K562 (cell line): ENCODE data around the gene HMOX1. TPM values are rescaled to one million over a fixed set of nuclear protein-coding genes. Genes with fewer than 3 reads are reported as not detected.

Experiments used
- microRNA-seq: library from miRNA; unstranded; fragments of <30 nt; microRNA quantifications from one replicate; pipeline ENCODE4, GENCODE V29; 2018; ENCODE audit warnings: borderline microRNAs expressed
- polyA plus RNA-seq, 8 experiments: library from polyadenylated mRNA; depleted of rRNA in 4 of 8; stranded (reverse) in 5 of 8; unstranded in 3 of 8; fragments of >200 nt; fragmentation: Nextera tagmentation in 2 of 8; fragmentation: Illumina TruSeq in 1 of 8; extraction: Ambion mirVana in 2 of 8; extraction: Trizol in 1 of 8; gene quantifications; 2 replicates each; pipeline versions ENCODE4 v1.2.1 to v1.2.3, GENCODE V29; 2011 to 2014; ENCODE audit warnings: inconsistent platforms in 1 of 8, missing spikeins in 1 of 8
- small RNA-seq: library from RNA; depleted of rRNA; stranded (forward); fragments of <200 nt; gene quantifications from one replicate; pipeline ENCODE3, GENCODE V24; 2014
- total RNA-seq, 7 experiments: library from RNA; depleted of rRNA in 6 of 7; stranded (reverse); fragments of >200 nt in 6 of 7; fragmentation: Illumina TruSeq in 2 of 7; extraction: Trizol in 2 of 7; gene quantifications; 2 replicates each; pipeline versions ENCODE4 v1.2.1 to v1.2.3, GENCODE V29; 2011 to 2021; ENCODE audit warnings: low replicate concordance in 1 of 7

HMOX1 gene
- total and polyA plus RNA-seq, 9 of the 15 experiments (the other 6 are each of a cell fraction or from before 2014, with no cell fraction given), result not detected

Small RNAs within 50 kb of the gene (microRNA-seq; reads per million reads assigned to microRNA genes)
- gene MIR3909 (4.5 reads per million, percentile 44 among the genes with 10 or more reads in this experiment), gene MIR6069 (not detected)

Small RNAs within 50 kb of the gene (small RNA-seq; reads per million reads assigned to genes)
- gene MIR3909 (5.0 reads per million, percentile 92 among the genes with 10 or more reads in this experiment), gene MIR6069 (not detected)

Other genes starting within 250 kb of the HMOX1 start
- 9.9 and 10.0 TPM in 2 replicates for gene HMGXB4, start 123.6 kb upstream of the HMOX1 start, total RNA-seq (2014; rRNA removed)
- 19.0 and 21.9 TPM in 2 replicates for gene HMGXB4, start 123.6 kb upstream of the HMOX1 start, total RNA-seq (2014; rRNA removed; fragmentation: Illumina TruSeq; extraction: Trizol)
- gene HMGXB4, start 123.6 kb upstream of the HMOX1 start, total RNA-seq (2015; rRNA removed; fragmentation: Illumina TruSeq; extraction: Trizol), result 17.5 and 20.8 TPM in 2 replicates
- gene HMGXB4, start 123.6 kb upstream of the HMOX1 start, total RNA-seq (2021), result 18.0 and 18.4 TPM in 2 replicates
- 24.8 and 25.3 TPM in 2 replicates for gene HMGXB4, start 123.6 kb upstream of the HMOX1 start, polyA plus RNA-seq (2011; rRNA removed)
- 23.7 and 26.6 TPM in 2 replicates for gene HMGXB4, start 123.6 kb upstream of the HMOX1 start, polyA plus RNA-seq (2014; fragmentation: Illumina TruSeq; extraction: Trizol)
- 10 to 100 TPM; 27.7 to 31.4 TPM for gene HMGXB4, start 123.6 kb upstream of the HMOX1 start, polyA plus RNA-seq (2014; fragmentation: Nextera tagmentation; extraction: Ambion mirVana)
- gene HMGXB4, start 123.6 kb upstream of the HMOX1 start, polyA plus RNA-seq (2014; rRNA removed), result 19.2 and 25.0 TPM in 2 replicates
- 12.0 and 14.8 TPM in 2 replicates for gene TOM1, start 81.2 kb upstream of the HMOX1 start, total RNA-seq (2014; rRNA removed)
- gene TOM1, start 81.2 kb upstream of the HMOX1 start, total RNA-seq (2014; rRNA removed; fragmentation: Illumina TruSeq; extraction: Trizol), result 5.9 and 6.3 TPM in 2 replicates
- gene TOM1, start 81.2 kb upstream of the HMOX1 start, total RNA-seq (2015; rRNA removed; fragmentation: Illumina TruSeq; extraction: Trizol), result 9.9 and 10.3 TPM in 2 replicates
- gene TOM1, start 81.2 kb upstream of the HMOX1 start, total RNA-seq (2021), result 12.6 and 13.7 TPM in 2 replicates
- 18.2 and 24.5 TPM in 2 replicates for gene TOM1, start 81.2 kb upstream of the HMOX1 start, polyA plus RNA-seq (2011; rRNA removed)
- 17.9 and 20.6 TPM in 2 replicates for gene TOM1, start 81.2 kb upstream of the HMOX1 start, polyA plus RNA-seq (2014; fragmentation: Illumina TruSeq; extraction: Trizol)
- 1 to 10 TPM in 1 of 2 experiments, under 1 TPM in 1; 0.64 to 1.2 TPM for gene TOM1, start 81.2 kb upstream of the HMOX1 start, polyA plus RNA-seq (2014; fragmentation: Nextera tagmentation; extraction: Ambion mirVana)
- gene TOM1, start 81.2 kb upstream of the HMOX1 start, polyA plus RNA-seq (2014; rRNA removed), result 13.1 and 13.9 TPM in 2 replicates
- gene MCM5, start 19.0 kb downstream of the HMOX1 start, total RNA-seq (2014; rRNA removed), result 102 and 119 TPM in 2 replicates
- 35.3 and 53.6 TPM in 2 replicates for gene MCM5, start 19.0 kb downstream of the HMOX1 start, total RNA-seq (2014; rRNA removed; fragmentation: Illumina TruSeq; extraction: Trizol)
- gene MCM5, start 19.0 kb downstream of the HMOX1 start, total RNA-seq (2015; rRNA removed; fragmentation: Illumina TruSeq; extraction: Trizol), result 64.2 and 66.9 TPM in 2 replicates
- gene MCM5, start 19.0 kb downstream of the HMOX1 start, total RNA-seq (2021), result 173 and 180 TPM in 2 replicates
- gene MCM5, start 19.0 kb downstream of the HMOX1 start, polyA plus RNA-seq (2011; rRNA removed), result 66.1 and 116 TPM in 2 replicates
- gene MCM5, start 19.0 kb downstream of the HMOX1 start, polyA plus RNA-seq (2014; fragmentation: Illumina TruSeq; extraction: Trizol), result 65.1 and 91.4 TPM in 2 replicates
- 10 to 100 TPM in 1 of 2 experiments, 1 to 10 TPM in 1; 5.6 to 11.8 TPM for gene MCM5, start 19.0 kb downstream of the HMOX1 start, polyA plus RNA-seq (2014; fragmentation: Nextera tagmentation; extraction: Ambion mirVana)
- 72.4 and 73.5 TPM in 2 replicates for gene MCM5, start 19.0 kb downstream of the HMOX1 start, polyA plus RNA-seq (2014; rRNA removed)
- gene RASD2, start 159.7 kb downstream of the HMOX1 start, total RNA-seq (2014; rRNA removed), result 0.05 TPM in 1 of 2 replicates, not detected in the other
- gene RASD2, start 159.7 kb downstream of the HMOX1 start, total RNA-seq (2014; rRNA removed; fragmentation: Illumina TruSeq; extraction: Trizol), result not detected in 2 replicates
- gene RASD2, start 159.7 kb downstream of the HMOX1 start, total RNA-seq (2015; rRNA removed; fragmentation: Illumina TruSeq; extraction: Trizol), result not detected in 2 replicates
- 0.04 TPM in 1 of 2 replicates, not detected in the other for gene RASD2, start 159.7 kb downstream of the HMOX1 start, total RNA-seq (2021)
- not detected in 2 replicates for gene RASD2, start 159.7 kb downstream of the HMOX1 start, polyA plus RNA-seq (2011; rRNA removed)
- gene RASD2, start 159.7 kb downstream of the HMOX1 start, polyA plus RNA-seq (2014; fragmentation: Illumina TruSeq; extraction: Trizol), result not detected in 2 replicates
- not detected for gene RASD2, start 159.7 kb downstream of the HMOX1 start, polyA plus RNA-seq (2014; fragmentation: Nextera tagmentation; extraction: Ambion mirVana)
- gene RASD2, start 159.7 kb downstream of the HMOX1 start, polyA plus RNA-seq (2014; rRNA removed), result not detected in 2 replicates
- gene MB, start 236.2 kb downstream of the HMOX1 start, total RNA-seq (2014; rRNA removed), result not detected in 2 replicates
- gene MB, start 236.2 kb downstream of the HMOX1 start, total RNA-seq (2014; rRNA removed; fragmentation: Illumina TruSeq; extraction: Trizol), result not detected in 2 replicates
- gene MB, start 236.2 kb downstream of the HMOX1 start, total RNA-seq (2015; rRNA removed; fragmentation: Illumina TruSeq; extraction: Trizol), result not detected in 2 replicates
- not detected in 2 replicates for gene MB, start 236.2 kb downstream of the HMOX1 start, total RNA-seq (2021)
- gene MB, start 236.2 kb downstream of the HMOX1 start, polyA plus RNA-seq (2011; rRNA removed), result not detected in 2 replicates
- gene MB, start 236.2 kb downstream of the HMOX1 start, polyA plus RNA-seq (2014; fragmentation: Illumina TruSeq; extraction: Trizol), result not detected in 2 replicates
- gene MB, start 236.2 kb downstream of the HMOX1 start, polyA plus RNA-seq (2014; fragmentation: Nextera tagmentation; extraction: Ambion mirVana), result not detected
- gene MB, start 236.2 kb downstream of the HMOX1 start, polyA plus RNA-seq (2014; rRNA removed), result not detected in 2 replicates